Sigmoid colon (tissue), 7 donors: ENCODE results near the gene CXCR3. TPM values are rescaled to one million over a fixed set of nuclear protein-coding genes. Genes with fewer than 3 reads are reported as not detected.
"Not testable (repeated sequence)": the region's sequence is repeated elsewhere in the genome, so short reads cannot be mapped to it uniquely, and the experiment has no call there.

ENCODE experiments used
- DNase-seq: peaks from one replicate; pipeline ENCODE4 v3.0.0-alpha.2; 2019
- H3K27ac ChIP-seq, 4 donors: fragments of 200-600 bp; sonication (generic); one replicate each; pipeline ENCODE4 v1.5.1; 2016 to 2019; ENCODE audit warnings: mild to moderate bottlenecking in 1 of 4
- H3K27me3 ChIP-seq, 3 donors: fragments of 200-600 bp; sonication (generic); one replicate each; pipeline ENCODE4 v1.5.1; 2019; ENCODE audit warnings: mild to moderate bottlenecking in 1 of 3
- H3K36me3 ChIP-seq, 4 donors: fragments of 200-600 bp; sonication (generic); one replicate each; pipeline ENCODE4 v1.5.1; 2016 to 2019
- H3K4me1 ChIP-seq, 4 donors: fragments of 200-600 bp; sonication (generic); one replicate each; pipeline ENCODE4 v1.5.1; 2017 to 2019
- H3K4me3 ChIP-seq, 4 donors: fragments of 200-600 bp; sonication (generic); one replicate each; pipeline ENCODE4 v1.5.1; 2017 to 2019; ENCODE audit warnings: mild to moderate bottlenecking in 2 of 4, moderate library complexity in 1 of 4
- H3K9me3 ChIP-seq, 4 donors: fragments of 200-600 bp in 3 of 4; sonication (generic) in 3 of 4; one replicate each; pipeline versions ENCODE4 v1.5.1 to v1.6.1; 2013 to 2019
- EP300 ChIP-seq, 4 donors: sonication (generic); formaldehyde crosslinking; IDR thresholded peaks; one replicate each; pipeline ENCODE4 v1.6.1; 2017; ENCODE audit warnings: antibody characterized with exemption in 4 of 4
- POLR2A ChIP-seq, 2 donors: fragments of 450-650 bp; IDR thresholded peaks; one replicate each; pipeline ENCODE4 v1.6.1; 2016; ENCODE audit warnings: antibody characterized with exemption in 2 of 2, mild to moderate bottlenecking in 2 of 2, moderate library complexity in 2 of 2
- POLR2AphosphoS5 ChIP-seq, 4 donors: sonication (generic); formaldehyde crosslinking; IDR thresholded peaks; one replicate each; pipeline ENCODE4 v1.6.1; 2017; ENCODE audit warnings: antibody characterized with exemption in 4 of 4
- WGBS, 2 donors: extraction: QIAGEN DNeasy Blood & Tissue Kit; methylation state at CpG; one replicate each; pipeline ENCODE4 v1.1.7; 2013; 5-methylcytosine and 5-hydroxymethylcytosine counted together
- intact Hi-C: fragments of 100-400 bp; cut with DNase I; formaldehyde crosslinking; loops from one replicate; pipeline ENCODE4 v1.15.1; 2023
- polyA plus RNA-seq, 3 donors: library from polyadenylated mRNA; stranded (reverse); fragments of 200-250 nt; gene quantifications; one replicate each; pipeline ENCODE4 v1.2.3, GENCODE V29; 2013
- total RNA-seq, 4 donors: library from RNA; depleted of rRNA; stranded (reverse); fragments of >200 nt; gene quantifications; one replicate each; pipeline ENCODE4 v1.1.0, GENCODE V29; 2016
- TF ChIP-seq, protein P1 (sequence below), 4 experiments: fragments of 450-650 bp in 3 of 4; fragments of 200-600 bp in 1 of 4; IDR thresholded peaks; one replicate each; pipeline ENCODE4 v1.5.1; 2016 to 2019; ENCODE audit warnings: antibody characterized with exemption in 4 of 4, mild to moderate bottlenecking in 3 of 4, moderate library complexity in 2 of 4
- donor health status: healthy with polysubstance abuse.
- donor health status: Bipolar disorder and iron deficiency.
- donor health status: healthy.

Gene CXCR3
- total and polyA plus RNA-seq, 7 donors = 0.60 to 6.5 (median 0.69) TPM; not detected in 4

GRCh38 chrX:71615954-71616353 lies 2.4 kb downstream of the CXCR3 start:
- Histone ChIP-seq H3K4me1 (no peaks in the 10 kb centered on the region), H3K4me3 (no peak overlapping the region), H3K36me3 (peaks cover 0 to 32% (median 3%) of the 10 kb centered on the region in 4 donors), H3K27me3 (no peaks in the 10 kb centered on the region), H3K27ac (no peak overlapping the region), H3K9me3 (no peaks in the 10 kb centered on the region)
- TF ChIP-seq EP300 (IDR thresholded peaks at IDR 0.05) (no peak), POLR2AphosphoS5 (IDR thresholded peaks at IDR 0.05) (no peak), POLR2A (IDR thresholded peaks at IDR 0.05) (no peak)
- TF ChIP-seq, protein P1, sequence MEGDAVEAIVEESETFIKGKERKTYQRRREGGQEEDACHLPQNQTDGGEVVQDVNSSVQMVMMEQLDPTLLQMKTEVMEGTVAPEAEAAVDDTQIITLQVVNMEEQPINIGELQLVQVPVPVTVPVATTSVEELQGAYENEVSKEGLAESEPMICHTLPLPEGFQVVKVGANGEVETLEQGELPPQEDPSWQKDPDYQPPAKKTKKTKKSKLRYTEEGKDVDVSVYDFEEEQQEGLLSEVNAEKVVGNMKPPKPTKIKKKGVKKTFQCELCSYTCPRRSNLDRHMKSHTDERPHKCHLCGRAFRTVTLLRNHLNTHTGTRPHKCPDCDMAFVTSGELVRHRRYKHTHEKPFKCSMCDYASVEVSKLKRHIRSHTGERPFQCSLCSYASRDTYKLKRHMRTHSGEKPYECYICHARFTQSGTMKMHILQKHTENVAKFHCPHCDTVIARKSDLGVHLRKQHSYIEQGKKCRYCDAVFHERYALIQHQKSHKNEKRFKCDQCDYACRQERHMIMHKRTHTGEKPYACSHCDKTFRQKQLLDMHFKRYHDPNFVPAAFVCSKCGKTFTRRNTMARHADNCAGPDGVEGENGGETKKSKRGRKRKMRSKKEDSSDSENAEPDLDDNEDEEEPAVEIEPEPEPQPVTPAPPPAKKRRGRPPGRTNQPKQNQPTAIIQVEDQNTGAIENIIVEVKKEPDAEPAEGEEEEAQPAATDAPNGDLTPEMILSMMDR (IDR thresholded peaks at IDR 0.05) = no peak
- DNase-seq = peak; percentile 25
- 71 to 78% methylated on average over 10 of the region's 10 CpGs for WGBS, 2 donors
- intact Hi-C loops = no loop called here

DNA sequence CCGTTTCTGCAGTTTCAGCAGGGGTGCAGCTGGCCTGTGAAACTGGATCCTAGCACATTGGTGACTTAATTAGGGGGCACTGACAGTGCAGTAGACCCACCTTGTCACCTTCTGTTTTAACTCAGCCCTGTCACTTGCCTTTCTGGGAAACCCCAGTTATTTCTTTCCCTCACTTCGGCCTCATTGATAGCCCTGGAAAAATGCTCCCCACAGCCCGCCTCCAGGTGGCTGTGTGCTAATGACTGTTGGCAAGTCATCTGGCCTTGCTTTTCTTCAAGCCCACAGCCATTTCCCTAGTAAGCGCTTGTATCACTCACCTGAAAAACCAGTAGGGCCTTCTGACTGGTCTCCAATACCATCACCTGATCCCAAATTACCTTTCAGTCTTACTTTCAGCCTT lies 3.3 kb downstream of the CXCR3 start:
- peak; percentile 11 for DNase-seq
- H3K27me3 ChIP-seq = no peaks in the 10 kb centered on the region
- 87 to 93% methylated on average over 4 of the region's 4 CpGs for WGBS, 2 donors
- no peak overlapping the region for H3K4me3 ChIP-seq
- H3K36me3 ChIP-seq = peaks cover 0 to 38% (median 3%) of the 10 kb centered on the region in 4 donors
- no peaks in the 10 kb centered on the region for H3K4me1 ChIP-seq
- TF ChIP-seq POLR2A (IDR thresholded peaks at IDR 0.05) (no peak), EP300 (IDR thresholded peaks at IDR 0.05) (no peak), POLR2AphosphoS5 (IDR thresholded peaks at IDR 0.05) (no peak)
- TF ChIP-seq, protein P1 (IDR thresholded peaks at IDR 0.05) = no peak
- intact Hi-C loops = no loop called here
- H3K9me3 ChIP-seq = no peaks in the 10 kb centered on the region
- H3K27ac ChIP-seq = no peak overlapping the region

- peak; percentile 25 for DNase-seq
- Histone ChIP-seq H3K9me3 (no peaks in the 10 kb centered on the region), H3K27me3 (no peaks in the 10 kb centered on the region), H3K4me3 (no peak overlapping the region), H3K4me1 (no peaks in the 10 kb centered on the region), H3K27ac (no peak overlapping the region), H3K36me3 (peaks cover 0 to 53% (median 5%) of the 10 kb centered on the region in 4 donors)
- WGBS, 2 donors = 90 to 93% methylated on average over 8 of the region's 8 CpGs
- TF ChIP-seq, protein P1 (IDR thresholded peaks at IDR 0.05) = no peak
- no peak for TF ChIP-seq POLR2AphosphoS5 (IDR thresholded peaks at IDR 0.05)
- no peak for TF ChIP-seq EP300 (IDR thresholded peaks at IDR 0.05)
- no peak for TF ChIP-seq POLR2A (IDR thresholded peaks at IDR 0.05)
- intact Hi-C loops = no loop called here
These were observed 6.1 kb downstream of the CXCR3 start for GRCh38 chrX:71612256-71612655.

- H3K4me3 ChIP-seq, H3K4me1 ChIP-seq, intact Hi-C loops, H3K9me3 ChIP-seq, H3K27ac ChIP-seq, H3K27me3 ChIP-seq: not testable (repeated sequence)
- H3K36me3 ChIP-seq = peaks cover 0 to 53% (median 5%) of the 10 kb centered on the region in 4 donors
- DNase-seq = peak; percentile 52
- WGBS, 2 donors = 84 to 95% methylated on average over 9 of the region's 9 CpGs
These were observed 6.6 kb downstream of the CXCR3 start for GRCh38 chrX:71611736-71612135.

- no peaks in the 10 kb centered on the region for H3K4me1 ChIP-seq
- H3K27ac ChIP-seq = no peak overlapping the region
- DNase-seq = no peak
- peaks cover 0 to 3% (median 0%) of the 10 kb centered on the region in 3 donors for H3K27me3 ChIP-seq
- intact Hi-C loops = no loop called here
- WGBS, 2 donors = 82 to 95% methylated on average over 3 of the region's 3 CpGs
- no peak overlapping the region for H3K4me3 ChIP-seq
- H3K9me3 ChIP-seq = no peaks in the 10 kb centered on the region
- TF ChIP-seq POLR2AphosphoS5 (IDR thresholded peaks at IDR 0.05) = no peak
- TF ChIP-seq, protein P1 (IDR thresholded peaks at IDR 0.05) = no peak
- no peak for TF ChIP-seq POLR2A (IDR thresholded peaks at IDR 0.05)
- H3K36me3 ChIP-seq = peaks cover 0 to 68% (median 5%) of the 10 kb centered on the region in 4 donors
These were observed 9.1 kb downstream of the CXCR3 start for GRCh38 chrX:71609095-71609750.
